ENCODE results near the gene CYSLTR2.

CYSLTR2 gene

GRCh38 chr13:48686636-48687210, 33.0 kb downstream of the CYSLTR2 start:
- TF ChIP-seq TCF4 (CRISPR knock-in tag; IDR thresholded peaks at IDR 0.05; ENCODE audit: borderline replicate concordance) = no peak
- TF ChIP-seq CREB5 (CRISPR knock-in tag; IDR thresholded peaks at IDR 0.05; ENCODE audit: low read depth) = no peak
- TF ChIP-seq ZNF8 (CRISPR knock-in tag; IDR thresholded peaks at IDR 0.05) = no peak
- TF ChIP-seq ISL1 (CRISPR knock-in tag; IDR thresholded peaks at IDR 0.05) = no peak
- TF ChIP-seq ESRRG (CRISPR knock-in tag; IDR thresholded peaks at IDR 0.05) = no peak
- TF ChIP-seq ZFP3 (CRISPR knock-in tag; IDR thresholded peaks at IDR 0.05) = no peak
- TF ChIP-seq SNAI2 (CRISPR knock-in tag; IDR thresholded peaks at IDR 0.05) = no peak
- TF ChIP-seq BACH2 (CRISPR knock-in tag; IDR thresholded peaks at IDR 0.05; ENCODE audit: borderline replicate concordance) = no peak
- no peak for TF ChIP-seq ARNTL (CRISPR knock-in tag; IDR thresholded peaks at IDR 0.05; ENCODE audit: borderline replicate concordance, low read depth)
- no peak for TF ChIP-seq TSHZ2 (CRISPR knock-in tag; IDR thresholded peaks at IDR 0.05)
- TF ChIP-seq PATZ1 (CRISPR knock-in tag; IDR thresholded peaks at IDR 0.05; ENCODE audit: borderline replicate concordance) = no peak
- TF ChIP-seq CSRNP3 (CRISPR knock-in tag; IDR thresholded peaks at IDR 0.05) = no peak
- no peak for TF ChIP-seq ZNF565 (CRISPR knock-in tag; conservative IDR thresholded peaks at IDR 0.05; ENCODE audit: low read depth)
- no peak for TF ChIP-seq POU6F1 (CRISPR knock-in tag; IDR thresholded peaks at IDR 0.05; ENCODE audit: borderline replicate concordance, low read depth)
- no peak for TF ChIP-seq RARB (CRISPR knock-in tag; IDR thresholded peaks at IDR 0.05)
- no peak for TF ChIP-seq ZC3H10 (CRISPR knock-in tag; IDR thresholded peaks at IDR 0.05)
- TF ChIP-seq PPARA (CRISPR knock-in tag; IDR thresholded peaks at IDR 0.05; ENCODE audit: borderline replicate concordance) = no peak
- no peak for TF ChIP-seq GLIS3 (CRISPR knock-in tag; IDR thresholded peaks at IDR 0.05)
- TF ChIP-seq ZNF70 (CRISPR knock-in tag; IDR thresholded peaks at IDR 0.05) = no peak
- TF ChIP-seq TOX (CRISPR knock-in tag; IDR thresholded peaks at IDR 0.05; ENCODE audit: borderline replicate concordance) = no peak
- ATAC-seq = no peak

GRCh38 chr13:48687249-48687648, 33.5 kb downstream of the CYSLTR2 start:
- TF ChIP-seq TOX (CRISPR knock-in tag; IDR thresholded peaks at IDR 0.05; ENCODE audit: borderline replicate concordance) (no peak), TSHZ2 (CRISPR knock-in tag; IDR thresholded peaks at IDR 0.05) (no peak), PPARA (CRISPR knock-in tag; IDR thresholded peaks at IDR 0.05; ENCODE audit: borderline replicate concordance) (no peak), POU6F1 (CRISPR knock-in tag; IDR thresholded peaks at IDR 0.05; ENCODE audit: borderline replicate concordance, low read depth) (no peak), RARB (CRISPR knock-in tag; IDR thresholded peaks at IDR 0.05) (no peak), ISL1 (CRISPR knock-in tag; IDR thresholded peaks at IDR 0.05) (no peak), TCF4 (CRISPR knock-in tag; IDR thresholded peaks at IDR 0.05; ENCODE audit: borderline replicate concordance) (no peak), ZC3H10 (CRISPR knock-in tag; IDR thresholded peaks at IDR 0.05) (no peak), ZNF70 (CRISPR knock-in tag; IDR thresholded peaks at IDR 0.05) (no peak), OSR1 (CRISPR knock-in tag; IDR thresholded peaks at IDR 0.05) (no peak), CSRNP3 (CRISPR knock-in tag; IDR thresholded peaks at IDR 0.05) (no peak), ARNTL (CRISPR knock-in tag; IDR thresholded peaks at IDR 0.05; ENCODE audit: borderline replicate concordance, low read depth) (no peak), ZNF565 (CRISPR knock-in tag; conservative IDR thresholded peaks at IDR 0.05; ENCODE audit: low read depth) (no peak), ZNF8 (CRISPR knock-in tag; IDR thresholded peaks at IDR 0.05) (no peak)
- no peak for ATAC-seq
